ENCODE data around the gene DLGAP1.
"Not testable (repeated sequence)": the region's sequence is repeated elsewhere in the genome, so short reads cannot be mapped to it uniquely, and the experiment has no call there.

Gene DLGAP1

DNA sequence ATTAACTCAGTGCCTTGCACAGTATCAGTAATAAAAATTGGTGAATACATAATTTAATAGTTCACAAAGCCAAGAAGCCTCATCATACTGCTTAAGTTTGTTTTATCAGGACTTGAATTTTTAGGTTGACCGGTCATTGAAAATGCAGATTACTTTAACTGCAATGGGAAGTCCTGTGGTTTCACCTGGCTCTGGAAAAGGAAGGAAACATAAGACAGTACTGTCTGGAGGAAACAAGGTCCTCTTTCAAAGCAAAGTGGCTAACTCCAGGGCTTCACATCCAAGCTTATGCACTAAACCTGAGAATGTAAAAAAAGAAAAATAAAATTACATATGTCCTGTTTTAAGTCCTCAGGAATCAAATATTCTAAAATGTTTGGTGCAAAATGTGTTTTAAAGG lies 119.7 kb downstream of the DLGAP1 start:
- H4K8ac ChIP-seq (ENCODE audit: low read depth, low read length): no peak overlapping the region

GRCh38 chr18:4333043-4333442 lies 122.1 kb downstream of the DLGAP1 start:
- H3K9ac ChIP-seq (ENCODE audit: low read length): no peak overlapping the region
- no peaks in the 10 kb centered on the region for H3K36me3 ChIP-seq (ENCODE audit: control insufficient read depth, insufficient read depth, low read length)
- no peaks in the 10 kb centered on the region for H3K27me3 ChIP-seq (ENCODE audit: insufficient read depth, low read length, poor library complexity)
- H3K56ac ChIP-seq (ENCODE audit: low read length): no peak overlapping the region
- H2BK15ac ChIP-seq (replicated peaks; ENCODE audit: low read depth): no peak overlapping the region
- H2BK5ac ChIP-seq (ENCODE audit: low read length): no peak overlapping the region
- H3K4me3 ChIP-seq (ENCODE audit: low read length): no peak overlapping the region
- no peak overlapping the region for H4K5ac ChIP-seq (ENCODE audit: low read length)
- DNase-seq: no peak
- no peak overlapping the region for H3K4me2 ChIP-seq (ENCODE audit: low read length)
- no peak overlapping the region for H3K18ac ChIP-seq (ENCODE audit: low read length)
- WGBS (ENCODE audit: extremely low coverage, insufficient coverage, low lambda C conversion rate): no CpG with 5 or more reads among the region's 5 CpGs
- no peak overlapping the region for H4K8ac ChIP-seq (ENCODE audit: low read depth, low read length)
- no peak overlapping the region for H3K23ac ChIP-seq (ENCODE audit: low read length)
- H3K4me1 ChIP-seq (ENCODE audit: control insufficient read depth, low read depth, low read length): no peaks in the 10 kb centered on the region
- H2BK120ac ChIP-seq (ENCODE audit: low read depth, low read length): no peak overlapping the region
- no peak overlapping the region for H2AK5ac ChIP-seq (ENCODE audit: low read length)
- no peak overlapping the region for H3K27ac ChIP-seq (ENCODE audit: low read depth, low read length)
- no peaks in the 10 kb centered on the region for H3K79me2 ChIP-seq (ENCODE audit: control insufficient read depth, insufficient read depth, low read length)
- no peaks in the 10 kb centered on the region for H3K79me1 ChIP-seq (ENCODE audit: low read length)
- no peak overlapping the region for H3K4ac ChIP-seq (ENCODE audit: low read depth, low read length)

More for the DNA sequence above, 119.7 kb downstream of the DLGAP1 start:
- no CpG with 5 or more reads among the region's 1 CpG for WGBS (ENCODE audit: extremely low coverage, insufficient coverage, low lambda C conversion rate)
- no peak overlapping the region for H3K4me2 ChIP-seq (ENCODE audit: low read length)
- H3K4ac ChIP-seq (ENCODE audit: low read depth, low read length): no peak overlapping the region
- no peak overlapping the region for H3K18ac ChIP-seq (ENCODE audit: low read length)
- H3K27ac ChIP-seq (ENCODE audit: low read depth, low read length): no peak overlapping the region
- DNase-seq: no peak
- H3K23ac ChIP-seq (ENCODE audit: low read length): no peak overlapping the region
- H3K4me3 ChIP-seq (ENCODE audit: low read length): no peak overlapping the region
- no peak overlapping the region for H2BK120ac ChIP-seq (ENCODE audit: low read depth, low read length)
- H3K56ac ChIP-seq (ENCODE audit: low read length): no peak overlapping the region
- no peak overlapping the region for H2BK15ac ChIP-seq (replicated peaks; ENCODE audit: low read depth)
- H3K4me1 ChIP-seq (ENCODE audit: control insufficient read depth, low read depth, low read length): no peaks in the 10 kb centered on the region
- no peaks in the 10 kb centered on the region for H3K36me3 ChIP-seq (ENCODE audit: control insufficient read depth, insufficient read depth, low read length)
- no peaks in the 10 kb centered on the region for H3K27me3 ChIP-seq (ENCODE audit: insufficient read depth, low read length, poor library complexity)
- no peak overlapping the region for H2AK5ac ChIP-seq (ENCODE audit: low read length)
- no peaks in the 10 kb centered on the region for H3K79me1 ChIP-seq (ENCODE audit: low read length)
- no peak overlapping the region for H3K9ac ChIP-seq (ENCODE audit: low read length)
- H4K5ac ChIP-seq (ENCODE audit: low read length): no peak overlapping the region
- no peaks in the 10 kb centered on the region for H3K79me2 ChIP-seq (ENCODE audit: control insufficient read depth, insufficient read depth, low read length)
- H2BK5ac ChIP-seq (ENCODE audit: low read length): no peak overlapping the region

DNA sequence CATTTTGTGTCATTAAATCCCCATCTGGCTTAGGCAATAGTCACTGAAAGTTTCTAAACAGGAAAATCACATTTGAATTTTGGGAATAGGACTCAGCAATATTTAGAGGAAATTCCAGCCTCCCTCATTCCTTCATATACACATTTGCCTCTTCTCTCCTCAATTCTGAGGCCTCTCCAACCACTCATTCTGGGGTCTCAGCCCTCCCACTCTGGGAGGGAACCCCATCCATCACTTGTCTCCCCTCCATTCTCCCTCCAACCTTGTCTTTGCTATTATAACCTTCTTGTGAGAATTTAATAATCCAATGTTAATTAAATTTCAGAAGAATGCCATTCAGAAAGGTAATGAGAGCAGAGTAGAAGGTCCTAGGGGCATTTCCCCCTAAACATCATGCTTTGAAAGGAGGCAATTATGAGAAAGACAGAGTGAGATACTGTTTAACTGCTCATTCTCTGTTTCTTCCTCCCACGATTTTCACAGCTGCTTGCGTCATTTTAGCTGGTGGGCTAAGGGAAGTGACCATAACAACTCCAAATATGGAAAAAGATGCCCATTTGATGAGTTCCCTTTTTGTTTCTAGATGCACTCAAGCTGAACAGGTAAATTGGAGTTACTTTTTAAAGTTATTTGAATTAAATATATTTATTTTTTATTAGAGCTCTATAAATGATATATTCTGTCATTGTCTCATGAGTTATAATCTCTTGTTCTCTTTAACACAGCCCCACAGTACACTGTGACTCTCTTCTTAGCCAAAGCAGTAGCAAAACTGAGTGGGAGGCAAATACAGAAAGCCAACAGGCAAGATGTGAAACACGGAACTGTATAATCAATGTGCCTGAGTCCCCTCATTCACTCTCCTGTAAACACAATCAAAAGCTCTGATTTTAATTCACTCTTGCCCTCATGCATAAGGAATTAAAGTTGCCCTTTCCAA lies 135.1 kb downstream of the DLGAP1 start:
- Histone ChIP-seq H3K18ac (ENCODE audit: low read length) (no peak overlapping the region), H2BK120ac (ENCODE audit: low read depth, low read length) (no peak overlapping the region), H2BK5ac (ENCODE audit: low read length) (no peak overlapping the region), H3K4me3 (ENCODE audit: low read length) (no peak overlapping the region), H2AK5ac (ENCODE audit: low read length) (no peak overlapping the region), H3K4me1 (ENCODE audit: control insufficient read depth, low read depth, low read length) (no peaks in the 10 kb centered on the region), H3K36me3 (ENCODE audit: control insufficient read depth, insufficient read depth, low read length) (no peaks in the 10 kb centered on the region), H3K27ac (ENCODE audit: low read depth, low read length) (no peak overlapping the region), H3K4ac (ENCODE audit: low read depth, low read length) (no peak overlapping the region), H2BK15ac (replicated peaks; ENCODE audit: low read depth) (no peak overlapping the region), H4K8ac (ENCODE audit: low read depth, low read length) (no peak overlapping the region), H3K4me2 (ENCODE audit: low read length) (no peak overlapping the region), H3K79me1 (ENCODE audit: low read length) (no peaks in the 10 kb centered on the region), H3K23ac (ENCODE audit: low read length) (no peak overlapping the region), H3K9ac (ENCODE audit: low read length) (no peak overlapping the region), H3K79me2 (ENCODE audit: control insufficient read depth, insufficient read depth, low read length) (no peaks in the 10 kb centered on the region), H3K27me3 (ENCODE audit: insufficient read depth, low read length, poor library complexity) (no peaks in the 10 kb centered on the region), H4K5ac (ENCODE audit: low read length) (no peak overlapping the region), H3K56ac (ENCODE audit: low read length) (no peak overlapping the region)
- WGBS (ENCODE audit: extremely low coverage, insufficient coverage, low lambda C conversion rate): no CpG with 5 or more reads among the region's 3 CpGs
- DNase-seq: no peak

DNA sequence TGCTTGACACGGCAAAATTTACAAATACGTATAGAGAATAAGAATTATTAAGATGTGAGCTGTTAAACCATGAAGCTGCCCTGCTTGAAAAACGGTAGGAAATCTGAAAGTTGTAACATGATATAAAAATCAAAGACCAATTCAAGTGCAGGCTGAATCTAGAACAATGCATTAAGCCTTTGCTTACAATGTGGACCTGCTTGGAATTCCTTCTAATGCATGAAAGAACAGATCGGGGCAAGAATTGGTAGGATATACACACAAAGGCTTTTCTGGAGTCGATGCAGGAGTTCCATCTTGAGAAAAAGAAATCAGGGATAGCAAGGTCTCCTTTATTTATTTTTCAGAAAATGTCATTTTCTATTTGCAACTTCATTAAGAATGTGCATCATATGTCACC lies 136.8 kb downstream of the DLGAP1 start:
- Histone ChIP-seq H3K4me1 (ENCODE audit: control insufficient read depth, low read depth, low read length) (no peaks in the 10 kb centered on the region), H3K27me3 (ENCODE audit: insufficient read depth, low read length, poor library complexity) (no peaks in the 10 kb centered on the region), H4K5ac (ENCODE audit: low read length) (no peak overlapping the region), H3K4ac (ENCODE audit: low read depth, low read length) (no peak overlapping the region), H4K8ac (ENCODE audit: low read depth, low read length) (no peak overlapping the region), H2AK5ac (ENCODE audit: low read length) (no peak overlapping the region), H3K79me1 (ENCODE audit: low read length) (no peaks in the 10 kb centered on the region), H2BK5ac (ENCODE audit: low read length) (no peak overlapping the region), H3K4me3 (ENCODE audit: low read length) (no peak overlapping the region), H3K18ac (ENCODE audit: low read length) (no peak overlapping the region), H2BK15ac (replicated peaks; ENCODE audit: low read depth) (no peak overlapping the region), H3K9ac (ENCODE audit: low read length) (no peak overlapping the region), H3K56ac (ENCODE audit: low read length) (no peak overlapping the region), H3K79me2 (ENCODE audit: control insufficient read depth, insufficient read depth, low read length) (no peaks in the 10 kb centered on the region), H3K27ac (ENCODE audit: low read depth, low read length) (no peak overlapping the region), H3K23ac (ENCODE audit: low read length) (no peak overlapping the region), H2BK120ac (ENCODE audit: low read depth, low read length) (no peak overlapping the region), H3K4me2 (ENCODE audit: low read length) (no peak overlapping the region), H3K36me3 (ENCODE audit: control insufficient read depth, insufficient read depth, low read length) (no peaks in the 10 kb centered on the region)
- DNase-seq: no peak
- no CpG with 5 or more reads among the region's 5 CpGs for WGBS (ENCODE audit: extremely low coverage, insufficient coverage, low lambda C conversion rate)

GRCh38 chr18:4311945-4312344 lies 143.2 kb downstream of the DLGAP1 start:
- H3K27me3 ChIP-seq (ENCODE audit: insufficient read depth, low read length, poor library complexity); H2BK5ac ChIP-seq (ENCODE audit: low read length); H3K4me1 ChIP-seq (ENCODE audit: control insufficient read depth, low read depth, low read length); DNase-seq; H4K8ac ChIP-seq (ENCODE audit: low read depth, low read length); H4K5ac ChIP-seq (ENCODE audit: low read length); H3K79me2 ChIP-seq (ENCODE audit: control insufficient read depth, insufficient read depth, low read length); H3K4ac ChIP-seq (ENCODE audit: low read depth, low read length); H3K79me1 ChIP-seq (ENCODE audit: low read length); H3K36me3 ChIP-seq (ENCODE audit: control insufficient read depth, insufficient read depth, low read length); H3K18ac ChIP-seq (ENCODE audit: low read length); H3K4me2 ChIP-seq (ENCODE audit: low read length); H3K27ac ChIP-seq (ENCODE audit: low read depth, low read length); H3K56ac ChIP-seq (ENCODE audit: low read length); H3K4me3 ChIP-seq (ENCODE audit: low read length); H3K9ac ChIP-seq (ENCODE audit: low read length); H2BK15ac ChIP-seq (replicated peaks; ENCODE audit: low read depth); H2BK120ac ChIP-seq (ENCODE audit: low read depth, low read length); H2AK5ac ChIP-seq (ENCODE audit: low read length); H3K23ac ChIP-seq (ENCODE audit: low read length): not testable (repeated sequence)
- WGBS (ENCODE audit: extremely low coverage, insufficient coverage, low lambda C conversion rate): no CpG with 5 or more reads among the region's 4 CpGs

GRCh38 chr18:4311136-4311535 lies 144.0 kb downstream of the DLGAP1 start:
- H3K4me2 ChIP-seq (ENCODE audit: low read length): no peak overlapping the region
- peaks cover 5% of the 10 kb centered on the region for H3K4me1 ChIP-seq (ENCODE audit: control insufficient read depth, low read depth, low read length)
- H3K9ac ChIP-seq (ENCODE audit: low read length): no peak overlapping the region
- no peak overlapping the region for H2BK5ac ChIP-seq (ENCODE audit: low read length)
- no CpG with 5 or more reads among the region's 1 CpG for WGBS (ENCODE audit: extremely low coverage, insufficient coverage, low lambda C conversion rate)
- no peak overlapping the region for H3K4me3 ChIP-seq (ENCODE audit: low read length)
- no peak for DNase-seq
- no peak overlapping the region for H2BK15ac ChIP-seq (replicated peaks; ENCODE audit: low read depth)
- H2BK120ac ChIP-seq (ENCODE audit: low read depth, low read length): no peak overlapping the region
- no peaks in the 10 kb centered on the region for H3K27me3 ChIP-seq (ENCODE audit: insufficient read depth, low read length, poor library complexity)
- H3K56ac ChIP-seq (ENCODE audit: low read length): no peak overlapping the region
- H2AK5ac ChIP-seq (ENCODE audit: low read length): no peak overlapping the region
- H3K79me2 ChIP-seq (ENCODE audit: control insufficient read depth, insufficient read depth, low read length): no peaks in the 10 kb centered on the region
- H3K79me1 ChIP-seq (ENCODE audit: low read length): no peaks in the 10 kb centered on the region
- no peak overlapping the region for H3K23ac ChIP-seq (ENCODE audit: low read length)
- no peak overlapping the region for H3K27ac ChIP-seq (ENCODE audit: low read depth, low read length)
- H3K36me3 ChIP-seq (ENCODE audit: control insufficient read depth, insufficient read depth, low read length): no peaks in the 10 kb centered on the region
- H3K4ac ChIP-seq (ENCODE audit: low read depth, low read length): no peak overlapping the region
- no peak overlapping the region for H3K18ac ChIP-seq (ENCODE audit: low read length)
- H4K8ac ChIP-seq (ENCODE audit: low read depth, low read length): no peak overlapping the region
- no peak overlapping the region for H4K5ac ChIP-seq (ENCODE audit: low read length)
